ENCODE results near the gene EPB41. TPM values are rescaled to one million over a fixed set of nuclear protein-coding genes. Genes with fewer than 3 reads are reported as not detected.

Gene EPB41
- total and polyA plus RNA-seq, 9 of the 15 experiments (the other 6 are each of a cell fraction or from before 2014, with no cell fraction given): 3.7 to 213 (median 141) TPM

DNA sequence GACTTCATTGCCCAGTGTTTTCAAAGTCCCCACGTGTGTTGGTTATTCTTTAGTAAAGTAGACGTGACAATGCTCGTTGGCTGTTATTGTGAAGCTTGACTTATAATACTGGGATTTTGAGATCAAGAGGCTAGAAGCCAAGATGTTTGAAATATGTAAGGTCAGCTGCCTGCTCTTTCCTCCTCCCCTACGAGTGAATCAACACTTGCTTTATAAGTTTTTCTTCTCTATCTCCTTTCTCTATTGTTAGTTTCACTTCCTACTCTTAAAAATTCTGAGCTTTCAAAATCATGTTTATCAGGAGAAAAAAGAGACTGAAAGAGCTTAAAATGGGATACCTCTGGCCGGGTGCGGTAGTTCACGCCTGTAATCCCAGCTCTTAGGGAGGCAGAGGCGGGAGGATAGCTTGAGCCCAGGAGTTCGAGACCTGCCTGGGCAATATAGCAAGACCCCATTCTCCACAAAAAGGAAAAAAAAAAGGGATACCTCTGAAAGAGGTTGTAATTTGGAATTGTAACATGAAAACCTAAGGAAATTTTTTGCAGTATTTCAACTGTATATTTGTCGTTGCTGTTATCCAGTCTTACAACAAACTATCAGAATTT lies 72.0 kb downstream of the EPB41 start (continued):
- 0 out of 2 replicates have a peak, but pooled peaks have one; percentile 21 for TF ChIP-seq POLR2H (tag; IDR thresholded peaks at IDR 0.05; ENCODE audit: low read depth)
- no peak for TF ChIP-seq MAFF (IDR thresholded peaks at IDR 0.05; ENCODE audit: low read length)
- no peak for TF ChIP-seq PHTF2 (CRISPR knock-in tag; IDR thresholded peaks at IDR 0.05)
- no peak for TF ChIP-seq CREB3 (tag; conservative IDR thresholded peaks at IDR 0.05; ENCODE audit: low read depth)
- no peak for TF ChIP-seq GTF3C2 (IDR thresholded peaks at IDR 0.05; ENCODE audit: borderline replicate concordance, extremely low read depth, insufficient read length)
- no peak for TF ChIP-seq BMI1 (IDR thresholded peaks at IDR 0.05; ENCODE audit: low read length)
- TF ChIP-seq, protein P1, sequence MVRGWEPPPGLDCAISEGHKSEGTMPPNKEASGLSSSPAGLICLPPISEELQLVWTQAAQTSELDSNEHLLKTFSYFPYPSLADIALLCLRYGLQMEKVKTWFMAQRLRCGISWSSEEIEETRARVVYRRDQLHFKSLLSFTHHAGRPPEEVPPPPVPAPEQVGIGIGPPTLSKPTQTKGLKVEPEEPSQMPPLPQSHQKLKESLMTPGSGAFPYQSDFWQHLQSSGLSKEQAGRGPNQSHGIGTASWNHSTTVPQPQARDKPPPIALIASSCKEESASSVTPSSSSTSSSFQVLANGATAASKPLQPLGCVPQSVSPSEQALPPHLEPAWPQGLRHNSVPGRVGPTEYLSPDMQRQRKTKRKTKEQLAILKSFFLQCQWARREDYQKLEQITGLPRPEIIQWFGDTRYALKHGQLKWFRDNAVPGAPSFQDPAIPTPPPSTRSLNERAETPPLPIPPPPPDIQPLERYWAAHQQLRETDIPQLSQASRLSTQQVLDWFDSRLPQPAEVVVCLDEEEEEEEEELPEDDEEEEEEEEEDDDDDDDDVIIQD (CRISPR knock-in tag; IDR thresholded peaks at IDR 0.05): no peak
- TF ChIP-seq ELK3 (CRISPR knock-in tag; IDR thresholded peaks at IDR 0.05): no peak
